ENCODE results near the gene KCNQ1OT1.

The KCNQ1OT1 gene

GRCh38 chr11:2691991-2692875, 7.6 kb downstream of the KCNQ1OT1 start:
- TF ChIP-seq, protein P1, sequence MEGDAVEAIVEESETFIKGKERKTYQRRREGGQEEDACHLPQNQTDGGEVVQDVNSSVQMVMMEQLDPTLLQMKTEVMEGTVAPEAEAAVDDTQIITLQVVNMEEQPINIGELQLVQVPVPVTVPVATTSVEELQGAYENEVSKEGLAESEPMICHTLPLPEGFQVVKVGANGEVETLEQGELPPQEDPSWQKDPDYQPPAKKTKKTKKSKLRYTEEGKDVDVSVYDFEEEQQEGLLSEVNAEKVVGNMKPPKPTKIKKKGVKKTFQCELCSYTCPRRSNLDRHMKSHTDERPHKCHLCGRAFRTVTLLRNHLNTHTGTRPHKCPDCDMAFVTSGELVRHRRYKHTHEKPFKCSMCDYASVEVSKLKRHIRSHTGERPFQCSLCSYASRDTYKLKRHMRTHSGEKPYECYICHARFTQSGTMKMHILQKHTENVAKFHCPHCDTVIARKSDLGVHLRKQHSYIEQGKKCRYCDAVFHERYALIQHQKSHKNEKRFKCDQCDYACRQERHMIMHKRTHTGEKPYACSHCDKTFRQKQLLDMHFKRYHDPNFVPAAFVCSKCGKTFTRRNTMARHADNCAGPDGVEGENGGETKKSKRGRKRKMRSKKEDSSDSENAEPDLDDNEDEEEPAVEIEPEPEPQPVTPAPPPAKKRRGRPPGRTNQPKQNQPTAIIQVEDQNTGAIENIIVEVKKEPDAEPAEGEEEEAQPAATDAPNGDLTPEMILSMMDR (IDR thresholded peaks at IDR 0.05; ENCODE audit: low read depth, low read length) = peak; percentile 7
- DNase-seq (ENCODE audit: extremely low read depth, low read depth) = no peak

- TF ChIP-seq, protein P1 (IDR thresholded peaks at IDR 0.05; ENCODE audit: low read depth, low read length) = no peak
- DNase-seq (ENCODE audit: extremely low read depth, low read depth) = no peak
These were observed 8.4 kb downstream of the KCNQ1OT1 start for GRCh38 chr11:2691355-2691761.

- DNase-seq (ENCODE audit: extremely low read depth, low read depth) = no peak
- TF ChIP-seq, protein P1 (IDR thresholded peaks at IDR 0.05; ENCODE audit: low read depth, low read length) = no peak
These were observed 9.0 kb downstream of the KCNQ1OT1 start for GRCh38 chr11:2690596-2691354.

DNA sequence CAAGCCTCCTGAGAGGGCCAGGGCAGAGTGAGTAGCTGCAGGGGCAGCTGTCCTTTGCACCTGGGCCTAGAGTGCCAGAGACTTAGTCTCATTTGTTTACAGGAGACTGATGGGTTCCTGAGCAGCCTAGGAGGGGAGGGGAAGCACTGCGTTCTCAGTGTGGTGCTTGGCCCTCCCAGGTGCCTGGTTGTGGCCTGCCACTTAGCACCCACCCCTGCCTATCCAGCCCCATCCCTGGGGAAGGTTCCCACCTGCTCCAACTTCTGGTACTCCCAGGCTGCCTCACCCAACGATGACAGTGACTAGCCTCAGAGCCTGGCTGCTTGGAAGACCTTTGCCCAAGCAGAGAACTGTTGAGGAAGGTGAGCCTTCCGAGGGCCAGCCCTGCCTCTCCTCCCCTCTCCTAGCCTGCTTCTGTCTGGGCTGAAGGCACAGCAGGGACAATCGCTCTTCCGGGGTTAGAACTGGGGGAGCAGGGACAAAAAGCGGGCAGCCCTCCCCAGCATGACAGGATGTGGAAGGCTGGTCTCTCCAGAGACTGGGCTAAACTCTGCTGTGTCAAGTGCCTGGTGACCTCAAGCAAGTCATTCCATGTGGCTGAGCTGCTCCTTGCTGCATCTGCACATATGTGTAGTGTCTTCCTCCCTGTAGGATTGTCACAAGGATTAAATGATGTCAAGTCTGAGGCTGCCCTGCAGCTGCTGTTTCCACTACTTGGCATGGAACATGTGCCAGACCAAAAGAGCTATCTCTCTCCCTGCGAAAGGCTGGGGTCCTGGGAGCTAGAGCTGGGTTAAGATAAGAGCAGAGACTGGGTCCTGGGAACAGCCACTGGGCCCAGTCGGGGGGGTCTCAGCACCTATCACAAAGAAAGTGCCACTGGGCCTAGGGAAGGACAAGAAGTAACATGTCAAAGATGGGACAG, 9.9 kb downstream of the KCNQ1OT1 start:
- no peak for DNase-seq (ENCODE audit: extremely low read depth, low read depth)
- TF ChIP-seq, protein P1 (IDR thresholded peaks at IDR 0.05; ENCODE audit: low read depth, low read length) = no peak

- DNase-seq (ENCODE audit: extremely low read depth, low read depth) = no peak
- TF ChIP-seq, protein P1 (IDR thresholded peaks at IDR 0.05; ENCODE audit: low read depth, low read length) = no peak
These were observed 11.2 kb downstream of the KCNQ1OT1 start for GRCh38 chr11:2688381-2689231.

- DNase-seq (ENCODE audit: extremely low read depth, low read depth) = no peak
- TF ChIP-seq, protein P1 (IDR thresholded peaks at IDR 0.05; ENCODE audit: low read depth, low read length) = no peak
These were observed 12.0 kb downstream of the KCNQ1OT1 start for GRCh38 chr11:2687782-2688191.

All from AG09319 (cell line).